Neural cell (in vitro differentiated cells): ENCODE data around the gene C2CD3. TPM values are rescaled to one million over a fixed set of nuclear protein-coding genes. Genes with fewer than 3 reads are reported as not detected.

Experiments
- H2AFZ ChIP-seq: fragments of 200-600, 300-800 bp; sonication (generic), shearing (Covaris generic); 2 replicates; pipeline ENCODE4 v1.6.0; 2014; ENCODE audit warnings: low read depth, mild to moderate bottlenecking, antibody characterized with exemption, low read length, moderate library complexity
- H3F3A ChIP-seq: fragments of 200-600 bp; shearing (Covaris generic); 2 replicates; pipeline ENCODE4 v1.6.1; 2016; ENCODE audit warnings: mild to moderate bottlenecking, moderate library complexity, mixed read lengths, antibody characterized with exemption, low read length; ENCODE audit not compliant: insufficient read depth, poor library complexity, severe bottlenecking
- H3K27ac ChIP-seq: fragments of 200-600, 300-800 bp; sonication (generic), shearing (Covaris generic); 2 replicates; pipeline ENCODE4 v1.5.1; 2014; ENCODE audit warnings: mild to moderate bottlenecking, low read length, moderate library complexity
- H3K27me3 ChIP-seq: fragments of 300-800, 200-600 bp; sonication (generic), shearing (Covaris generic); 2 replicates; pipeline ENCODE4 v1.6.0; 2014; ENCODE audit warnings: mild to moderate bottlenecking, low read depth, low read length, moderate library complexity; ENCODE audit not compliant: insufficient read depth
- H3K36me3 ChIP-seq: fragments of 300-800, 200-600 bp; sonication (generic), shearing (Covaris generic); 2 replicates; pipeline ENCODE4 v1.5.1; 2014; ENCODE audit warnings: mild to moderate bottlenecking, antibody characterized with exemption, low read length, moderate library complexity; ENCODE audit not compliant: insufficient read depth
- H3K4me2 ChIP-seq: fragments of 300-800, 200-600 bp; sonication (generic), shearing (Covaris generic); 2 replicates; pipeline ENCODE4 v1.6.0; 2014; ENCODE audit warnings: mild to moderate bottlenecking, low read length
- H3K4me3 ChIP-seq: fragments of 300-800, 200-600 bp; sonication (generic), shearing (Covaris generic); 2 replicates; pipeline ENCODE4 v1.5.1; 2014; ENCODE audit warnings: mild to moderate bottlenecking, low read length, moderate library complexity
- H3K79me2 ChIP-seq: fragments of 200-600 bp; shearing (Covaris generic); replicated peaks from 2 replicates; pipeline ENCODE4 v1.6.0; 2014; ENCODE audit warnings: mild to moderate bottlenecking, low read length, moderate library complexity; ENCODE audit not compliant: insufficient read depth
- H3K9ac ChIP-seq: fragments of 300-800, 200-600 bp; sonication (generic), shearing (Covaris generic); 2 replicates; pipeline ENCODE4 v1.6.1; 2016; ENCODE audit warnings: mild to moderate bottlenecking, low read length, mixed read lengths
- H3K9me2 ChIP-seq: fragments of 200-600 bp; shearing (Covaris generic); 2 replicates; pipeline ENCODE4 v1.6.1; 2016; ENCODE audit warnings: mild to moderate bottlenecking, low read length, mixed read lengths; ENCODE audit not compliant: insufficient read depth
- H3K9me3 ChIP-seq: fragments of 200-600, 300-800 bp; sonication (generic), shearing (Covaris generic); 2 replicates; pipeline ENCODE4 v1.6.1; 2016; ENCODE audit warnings: mild to moderate bottlenecking, mixed run types, low read length, moderate library complexity, mixed read lengths
- H4K20me1 ChIP-seq: fragments of 200-600 bp; shearing (Covaris generic); 2 replicates; pipeline ENCODE4 v1.6.1; 2016; ENCODE audit warnings: mild to moderate bottlenecking, mixed run types; ENCODE audit not compliant: insufficient read depth
- CTCF ChIP-seq: fragments of 450-650 bp; IDR thresholded peaks from 2 replicates; pipeline ENCODE4 v1.5.1; 2014; ENCODE audit warnings: antibody characterized with exemption, mild to moderate bottlenecking, moderate library complexity; ENCODE audit not compliant: poor library complexity, severe bottlenecking
- EP300 ChIP-seq: fragments of 450-650 bp; conservative IDR thresholded peaks from 2 replicates; pipeline ENCODE4 v1.6.1; 2014; ENCODE audit warnings: antibody characterized with exemption, mild to moderate bottlenecking, moderate library complexity; ENCODE audit not compliant: poor library complexity, severe bottlenecking
- EZH2 ChIP-seq: fragments of 200-600, 300-800 bp; shearing (Covaris generic), sonication (generic); IDR thresholded peaks from 2 replicates; pipeline ENCODE4 v1.6.1; 2014; ENCODE audit warnings: antibody characterized with exemption, low read length, borderline replicate concordance, mild to moderate bottlenecking; ENCODE audit not compliant: insufficient read depth, poor library complexity, severe bottlenecking
- MXI1 ChIP-seq: fragments of 450-650 bp; conservative IDR thresholded peaks from 2 replicates; pipeline ENCODE4 v1.6.1; 2014; ENCODE audit warnings: antibody characterized with exemption, mild to moderate bottlenecking; ENCODE audit not compliant: poor library complexity, severe bottlenecking
- POLR2AphosphoS5 ChIP-seq: IDR thresholded peaks from 2 replicates; pipeline ENCODE4 v1.6.1; 2012
- RAD21 ChIP-seq: fragments of 450-650 bp; conservative IDR thresholded peaks from 2 replicates; pipeline ENCODE4 v1.6.1; 2014; ENCODE audit warnings: antibody characterized with exemption, mild to moderate bottlenecking, moderate library complexity
- REST ChIP-seq: IDR thresholded peaks from 2 replicates; pipeline ENCODE4 v1.6.1; 2012; ENCODE audit warnings: borderline replicate concordance
- SMC3 ChIP-seq: fragments of 450-650 bp; conservative IDR thresholded peaks from 2 replicates; pipeline ENCODE4 v1.6.1; 2014; ENCODE audit warnings: antibody characterized with exemption, mild to moderate bottlenecking, moderate library complexity; ENCODE audit not compliant: poor library complexity
- TAF1 ChIP-seq: IDR thresholded peaks from 2 replicates; pipeline ENCODE4 v1.6.1; 2012; ENCODE audit warnings: low read depth
- polyA plus RNA-seq: library from polyadenylated mRNA; depleted of rRNA; stranded (reverse); fragments of >200 nt; gene quantifications from 2 replicates; pipeline ENCODE4 v1.2.3, GENCODE V29; 2014

The C2CD3 gene
- polyA plus RNA-seq, 1 donor from 2014 or later, result 13.2 TPM

DNA sequence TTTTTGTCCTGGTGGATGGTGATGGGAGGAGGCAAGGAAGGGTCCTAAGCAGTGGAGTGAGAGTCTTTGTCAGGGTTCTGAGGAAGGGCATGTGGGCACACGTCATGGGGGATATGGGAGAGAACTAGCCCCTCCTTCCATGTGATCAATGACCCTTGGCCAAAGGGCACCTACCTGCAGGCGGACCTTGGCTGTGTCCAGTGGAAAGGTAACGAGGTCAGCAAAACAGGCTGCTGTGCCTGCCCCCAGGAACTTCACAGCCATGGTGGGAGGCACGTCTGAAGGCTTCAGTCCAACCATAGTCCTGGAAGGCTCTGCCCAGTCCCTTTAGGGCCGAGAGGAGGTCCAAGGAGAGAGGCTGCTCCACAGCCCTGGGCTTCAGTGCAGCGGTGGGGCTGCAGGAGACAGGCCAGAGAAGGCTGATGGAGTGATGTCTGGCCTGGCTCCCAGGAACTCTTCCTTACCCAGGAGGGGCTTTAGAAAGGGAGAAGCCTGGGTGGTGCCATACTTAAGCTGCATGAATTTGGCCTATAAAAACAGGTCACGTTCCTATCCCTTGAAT, 164.0 kb downstream of the C2CD3 start:
- Histone ChIP-seq H3K4me2 (no peak overlapping the region), H3F3A (no peaks in the 10 kb centered on the region), H3K79me2 (no peaks in the 10 kb centered on the region), H3K4me3 (no peak overlapping the region), H3K9me2 (no peaks in the 10 kb centered on the region), H3K27me3 (no peaks in the 10 kb centered on the region), H3K36me3 (peaks cover 4% of the 10 kb centered on the region), H2AFZ (no peak overlapping the region), H3K9ac (no peak overlapping the region), H4K20me1 (no peaks in the 10 kb centered on the region), H3K9me3 (no peaks in the 10 kb centered on the region), H3K27ac (no peak overlapping the region)
- TF ChIP-seq POLR2AphosphoS5 (no peak), TAF1 (no peak), EP300 (no peak)

- Histone ChIP-seq H2AFZ (no peak overlapping the region), H3K9me3 (no peaks in the 10 kb centered on the region), H3K9ac (no peak overlapping the region), H4K20me1 (no peaks in the 10 kb centered on the region), H3K9me2 (no peaks in the 10 kb centered on the region), H3K4me2 (no peak overlapping the region), H3K27me3 (no peaks in the 10 kb centered on the region), H3K27ac (no peak overlapping the region), H3K4me3 (no peak overlapping the region), H3F3A (no peaks in the 10 kb centered on the region), H3K36me3 (peaks cover 4% of the 10 kb centered on the region), H3K79me2 (no peaks in the 10 kb centered on the region)
- TF ChIP-seq EZH2 (no peak), RAD21 (no peak), EP300 (no peak), CTCF (no peak), MXI1 (no peak), SMC3 (no peak), TAF1 (no peak), POLR2AphosphoS5 (no peak), REST (no peak)
These were observed 164.9 kb downstream of the C2CD3 start for GRCh38 chr11:74005721-74006517.
